K562 (cell line): ENCODE results near the gene CECR2. TPM values are rescaled to one million over a fixed set of nuclear protein-coding genes. Genes with fewer than 3 reads are reported as not detected.

Experiments
- CEBPG ChIP-seq, 3 experiments: fragments of 200-800 bp in 1 of 3; sonication (Bioruptor generic) in 1 of 3; sonication (generic) in 1 of 3; formaldehyde crosslinking in 1 of 3; IDR thresholded peaks in 2 of 3; conservative IDR thresholded peaks in 1 of 3; 2 replicates each; pipeline versions ENCODE4 v1.6.1 to v1.8.0; 2016 to 2022; ENCODE audit warnings: missing compliant biosample characterization in 2 of 3, missing genetic modification characterization in 2 of 3, mild to moderate bottlenecking in 1 of 3, missing genetic modification reagents in 1 of 3
- MTA2 ChIP-seq: fragments of 450-650 bp; IDR thresholded peaks from 2 replicates; pipeline ENCODE4 v1.6.1; 2016; ENCODE audit warnings: low read depth
- SAP30 ChIP-seq: fragments of 200-600 bp; sonication (generic); IDR thresholded peaks from 2 replicates; pipeline ENCODE4 v1.6.1; 2012; ENCODE audit warnings: borderline replicate concordance, low read depth, mild to moderate bottlenecking, moderate library complexity, low read length, control low read depth, inconsistent platforms; ENCODE audit not compliant: insufficient read depth, poor library complexity, severe bottlenecking
- polyA plus RNA-seq, 8 experiments: library from polyadenylated mRNA; depleted of rRNA in 4 of 8; stranded (reverse) in 5 of 8; unstranded in 3 of 8; fragments of >200 nt; fragmentation: Nextera tagmentation in 2 of 8; fragmentation: Illumina TruSeq in 1 of 8; extraction: Ambion mirVana in 2 of 8; extraction: Trizol in 1 of 8; gene quantifications; 2 replicates each; pipeline versions ENCODE4 v1.2.1 to v1.2.3, GENCODE V29; 2011 to 2014; ENCODE audit warnings: inconsistent platforms in 1 of 8, missing spikeins in 1 of 8
- total RNA-seq, 7 experiments: library from RNA; depleted of rRNA in 6 of 7; stranded (reverse); fragments of >200 nt in 6 of 7; fragmentation: Illumina TruSeq in 2 of 7; extraction: Trizol in 2 of 7; gene quantifications; 2 replicates each; pipeline versions ENCODE4 v1.2.1 to v1.2.3, GENCODE V29; 2011 to 2021; ENCODE audit warnings: low replicate concordance in 1 of 7
- TF ChIP-seq, protein P1 (sequence below): IDR thresholded peaks from 2 replicates; pipeline ENCODE4 v1.6.1; 2011; ENCODE audit warnings: borderline replicate concordance, low read depth, mild to moderate bottlenecking, moderate library complexity, low read length; ENCODE audit not compliant: insufficient read depth, poor library complexity, severe bottlenecking
- TF ChIP-seq, protein P2 (sequence below): fragments of 450-650 bp; IDR thresholded peaks from 2 replicates; pipeline ENCODE4 v1.6.1; 2016; ENCODE audit warnings: antibody characterized with exemption
- TF ChIP-seq, protein P3 (sequence below): fragments of 450-650 bp; formaldehyde crosslinking; IDR thresholded peaks from 2 replicates; pipeline ENCODE4 v1.4.0; 2020; ENCODE audit warnings: mild to moderate bottlenecking, mixed read lengths

The CECR2 gene
- total and polyA plus RNA-seq, 9 of the 15 experiments (the other 6 are each of a cell fraction or from before 2014, with no cell fraction given), result 0.01 to 1.00 (median 0.27) TPM

DNA sequence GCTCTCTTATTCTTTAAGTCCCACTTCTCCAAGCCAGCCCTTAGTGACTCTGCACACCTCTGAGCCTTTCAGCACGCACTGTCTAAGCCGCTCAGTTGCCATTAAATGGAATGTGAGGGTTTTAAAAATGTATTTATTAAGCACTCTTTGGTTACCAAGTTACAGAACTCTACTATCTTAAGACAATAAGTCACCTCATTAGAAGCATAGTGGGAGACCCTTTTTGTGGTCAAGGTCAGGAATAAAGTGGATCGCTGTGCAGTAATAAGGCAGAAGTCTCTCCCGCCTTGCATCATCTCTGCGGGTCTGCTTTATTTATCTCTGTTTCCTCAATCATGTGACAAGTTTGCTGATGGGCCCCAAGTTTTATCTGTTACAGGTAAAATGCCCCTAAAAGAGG is 205.9 kb downstream of the CECR2 start (continued):
- TF ChIP-seq, protein P1, sequence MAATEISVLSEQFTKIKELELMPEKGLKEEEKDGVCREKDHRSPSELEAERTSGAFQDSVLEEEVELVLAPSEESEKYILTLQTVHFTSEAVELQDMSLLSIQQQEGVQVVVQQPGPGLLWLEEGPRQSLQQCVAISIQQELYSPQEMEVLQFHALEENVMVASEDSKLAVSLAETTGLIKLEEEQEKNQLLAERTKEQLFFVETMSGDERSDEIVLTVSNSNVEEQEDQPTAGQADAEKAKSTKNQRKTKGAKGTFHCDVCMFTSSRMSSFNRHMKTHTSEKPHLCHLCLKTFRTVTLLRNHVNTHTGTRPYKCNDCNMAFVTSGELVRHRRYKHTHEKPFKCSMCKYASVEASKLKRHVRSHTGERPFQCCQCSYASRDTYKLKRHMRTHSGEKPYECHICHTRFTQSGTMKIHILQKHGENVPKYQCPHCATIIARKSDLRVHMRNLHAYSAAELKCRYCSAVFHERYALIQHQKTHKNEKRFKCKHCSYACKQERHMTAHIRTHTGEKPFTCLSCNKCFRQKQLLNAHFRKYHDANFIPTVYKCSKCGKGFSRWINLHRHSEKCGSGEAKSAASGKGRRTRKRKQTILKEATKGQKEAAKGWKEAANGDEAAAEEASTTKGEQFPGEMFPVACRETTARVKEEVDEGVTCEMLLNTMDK, result no peak
- TF ChIP-seq CEBPG (CRISPR knock-in tag; IDR thresholded peaks at IDR 0.05) (no peak), CEBPG (tag; conservative IDR thresholded peaks at IDR 0.05 in 1 of 2, IDR thresholded peaks at IDR 0.05 in 1 of 2) (0 out of 4 replicates have a peak, but pooled peaks of 1 of the 2 experiments have one; percentile 29), SAP30 (no peak), MTA2 (no peak)
- TF ChIP-seq, protein P2, sequence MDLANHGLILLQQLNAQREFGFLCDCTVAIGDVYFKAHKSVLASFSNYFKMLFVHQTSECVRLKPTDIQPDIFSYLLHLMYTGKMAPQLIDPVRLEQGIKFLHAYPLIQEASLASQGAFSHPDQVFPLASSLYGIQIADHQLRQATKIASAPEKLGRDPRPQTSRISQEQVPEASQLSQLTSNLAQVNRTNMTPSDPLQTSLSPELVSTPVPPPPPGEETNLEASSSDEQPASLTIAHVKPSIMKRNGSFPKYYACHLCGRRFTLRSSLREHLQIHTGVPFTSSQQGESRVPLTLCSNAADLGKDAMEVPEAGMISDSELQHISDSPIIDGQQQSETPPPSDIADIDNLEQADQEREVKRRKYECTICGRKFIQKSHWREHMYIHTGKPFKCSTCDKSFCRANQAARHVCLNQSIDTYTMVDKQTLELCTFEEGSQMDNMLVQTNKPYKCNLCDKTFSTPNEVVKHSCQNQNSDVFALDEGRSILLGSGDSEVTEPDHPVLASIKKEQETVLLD, result no peak
- TF ChIP-seq, protein P3, sequence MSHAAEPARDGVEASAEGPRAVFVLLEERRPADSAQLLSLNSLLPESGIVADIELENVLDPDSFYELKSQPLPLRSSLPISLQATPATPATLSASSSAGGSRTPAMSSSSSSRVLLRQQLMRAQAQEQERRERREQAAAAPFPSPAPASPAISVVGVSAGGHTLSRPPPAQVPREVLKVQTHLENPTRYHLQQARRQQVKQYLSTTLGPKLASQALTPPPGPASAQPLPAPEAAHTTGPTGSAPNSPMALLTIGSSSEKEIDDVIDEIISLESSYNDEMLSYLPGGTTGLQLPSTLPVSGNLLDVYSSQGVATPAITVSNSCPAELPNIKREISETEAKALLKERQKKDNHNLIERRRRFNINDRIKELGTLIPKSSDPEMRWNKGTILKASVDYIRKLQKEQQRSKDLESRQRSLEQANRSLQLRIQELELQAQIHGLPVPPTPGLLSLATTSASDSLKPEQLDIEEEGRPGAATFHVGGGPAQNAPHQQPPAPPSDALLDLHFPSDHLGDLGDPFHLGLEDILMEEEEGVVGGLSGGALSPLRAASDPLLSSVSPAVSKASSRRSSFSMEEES, result peak; percentile 15; the same call in 1 of the 2 replicates
- TF ChIP-seq, all 486 proteins: peak for 2
